Smooth muscle cell (in vitro differentiated cells): ENCODE results near the gene SLC28A1. TPM values are rescaled to one million over a fixed set of nuclear protein-coding genes. Genes with fewer than 3 reads are reported as not detected.
A peak's percentile ranks its signal among the peaks of the same experiment; 100 is the strongest.

Experiments
- DNase-seq: peaks from one replicate; lab custom pipeline; 2025; ENCODE audit not compliant: unreplicated experiment; lab: John Stamatoyannopoulos, UW
- H2AFZ ChIP-seq: fragments of 200-600 bp; sonication (generic); 2 replicates; pipeline ENCODE4 v1.6.0; 2016; ENCODE audit warnings: antibody characterized with exemption, low read depth, mild to moderate bottlenecking
- H3F3A ChIP-seq: fragments of 200-600 bp; sonication (generic); 2 replicates; pipeline ENCODE4 v1.6.0; 2017; ENCODE audit warnings: antibody characterized with exemption, low read depth
- H3K27ac ChIP-seq: fragments of 200-600 bp; sonication (generic); 2 replicates; pipeline ENCODE4 v1.5.1; 2016; ENCODE audit warnings: low read depth, mild to moderate bottlenecking
- H3K27me3 ChIP-seq: fragments of 200-600 bp; sonication (generic); 2 replicates; pipeline ENCODE4 v1.6.1; 2016; ENCODE audit warnings: low read depth, mild to moderate bottlenecking
- H3K36me3 ChIP-seq: fragments of 200-600 bp; sonication (generic); 2 replicates; pipeline ENCODE4 v1.5.1; 2016; ENCODE audit warnings: low read depth
- H3K4me1 ChIP-seq: fragments of 200-600 bp; sonication (generic); 2 replicates; pipeline ENCODE4 v1.5.1; 2016; ENCODE audit warnings: low read depth
- H3K4me2 ChIP-seq: fragments of 200-600 bp; sonication (generic); 2 replicates; pipeline ENCODE4 v1.6.0; 2016; ENCODE audit warnings: mild to moderate bottlenecking
- H3K4me3 ChIP-seq: fragments of 200-600 bp; sonication (generic); 2 replicates; pipeline ENCODE4 v1.5.1; 2016; ENCODE audit warnings: mild to moderate bottlenecking
- H3K79me2 ChIP-seq: fragments of 200-600 bp; sonication (generic); 2 replicates; pipeline ENCODE4 v1.6.0; 2016; ENCODE audit warnings: low read depth, mild to moderate bottlenecking
- H3K9ac ChIP-seq: fragments of 200-600 bp; sonication (generic); 2 replicates; pipeline ENCODE4 v1.6.0; 2016; ENCODE audit warnings: low read depth
- H3K9me3 ChIP-seq: fragments of 200-600 bp; sonication (generic); replicated peaks from 2 replicates; pipeline ENCODE4 v1.5.1; 2016; ENCODE audit warnings: low read depth
- H4K20me1 ChIP-seq: fragments of 200-600 bp; sonication (generic); 2 replicates; pipeline ENCODE4 v1.6.0; 2016; ENCODE audit warnings: low read depth
- CTCF ChIP-seq: fragments of 200-600 bp; sonication (generic); IDR thresholded peaks from 2 replicates; pipeline ENCODE4 v1.5.1; 2017; ENCODE audit warnings: borderline replicate concordance, mild to moderate bottlenecking, antibody characterized with exemption; ENCODE audit not compliant: insufficient read depth, poor library complexity, severe bottlenecking
- WGBS: methylation state at CpG from one replicate; pipeline ENCODE4 v1.1.7; 2016; ENCODE audit warnings: low lambda C conversion rate; 5-methylcytosine and 5-hydroxymethylcytosine counted together
- polyA plus RNA-seq: library from polyadenylated mRNA; unstranded; fragments of >200 nt; fragmentation: Nextera tagmentation; extraction: Ambion mirVana; gene quantifications from 2 replicates; pipeline ENCODE4 v1.2.1, GENCODE V29; 2016
- total RNA-seq: library from RNA; depleted of rRNA; stranded (reverse); fragments of >200 nt; gene quantifications from 2 replicates; pipeline ENCODE4 v1.2.3, GENCODE V29; 2014

Gene SLC28A1
- total and polyA plus RNA-seq, 2 experiments from 2014 or later: 0.09 TPM; not detected in 1

DNA sequence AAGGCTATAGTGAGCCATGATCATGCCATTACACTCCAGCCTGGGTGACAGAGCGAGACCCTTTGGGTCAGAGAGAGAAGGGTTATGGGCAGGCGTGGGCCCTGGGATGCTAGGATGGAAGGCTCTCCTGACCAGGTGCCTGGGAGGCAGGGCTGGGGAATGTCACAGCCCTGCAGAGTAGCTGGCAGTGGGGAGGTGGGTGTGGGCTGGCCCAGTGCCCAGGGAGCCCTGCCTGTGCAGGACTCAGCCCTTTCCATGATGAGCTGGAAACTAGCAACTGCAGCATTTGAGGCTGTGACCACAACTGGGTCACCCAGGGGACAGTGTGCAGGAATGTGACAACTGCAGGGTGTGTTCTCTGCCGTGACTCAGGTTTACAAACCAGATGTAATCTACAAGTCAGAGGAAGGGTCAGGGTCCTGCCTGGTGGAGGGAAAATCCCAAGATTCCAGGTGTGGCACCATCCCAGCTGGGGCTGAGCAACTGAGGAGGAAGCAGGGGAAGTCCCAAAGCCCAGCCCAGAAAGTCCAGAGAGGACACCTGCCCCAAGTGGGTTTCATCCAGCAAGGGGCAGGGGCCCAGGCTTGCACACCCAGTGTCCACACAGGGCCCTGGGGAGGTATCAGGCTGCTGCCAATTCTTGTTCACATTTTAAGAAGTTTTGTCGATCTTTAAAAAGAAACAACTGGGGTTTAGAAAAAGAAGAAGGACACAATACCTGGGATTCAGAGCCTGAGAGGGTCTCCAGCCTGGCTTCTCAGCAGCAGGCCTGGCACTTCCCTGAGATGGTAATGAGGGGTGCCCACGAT is 45.5 kb downstream of the SLC28A1 start:
- H2AFZ ChIP-seq: no peak overlapping the region
- H3K27me3 ChIP-seq: no peaks in the 10 kb centered on the region
- H3K9ac ChIP-seq: no peak overlapping the region
- no peak overlapping the region for H3K4me3 ChIP-seq
- H4K20me1 ChIP-seq: no peaks in the 10 kb centered on the region
- 80% methylated on average over 5 of the region's 5 CpGs for WGBS
- no peaks in the 10 kb centered on the region for H3K4me1 ChIP-seq
- no peak for TF ChIP-seq CTCF
- H3K27ac ChIP-seq: no peak overlapping the region
- no peaks in the 10 kb centered on the region for H3K36me3 ChIP-seq
- no peaks in the 10 kb centered on the region for H3F3A ChIP-seq
- no peak overlapping the region for H3K4me2 ChIP-seq
- DNase-seq: no peak
- H3K79me2 ChIP-seq: no peaks in the 10 kb centered on the region
- H3K9me3 ChIP-seq: no peaks in the 10 kb centered on the region

GRCh38 chr15:84934942-84935729 is 50.7 kb downstream of the SLC28A1 start:
- H3K79me2 ChIP-seq: no peaks in the 10 kb centered on the region
- no peaks in the 10 kb centered on the region for H3K4me1 ChIP-seq
- no peak for DNase-seq
- no peaks in the 10 kb centered on the region for H3F3A ChIP-seq
- H2AFZ ChIP-seq: no peak overlapping the region
- no peak overlapping the region for H3K27ac ChIP-seq
- no peak overlapping the region for H3K4me3 ChIP-seq
- H3K27me3 ChIP-seq: no peaks in the 10 kb centered on the region
- peak; percentile 15 for TF ChIP-seq CTCF
- no peak overlapping the region for H3K4me2 ChIP-seq
- no peaks in the 10 kb centered on the region for H3K9me3 ChIP-seq
- H4K20me1 ChIP-seq: no peaks in the 10 kb centered on the region
- WGBS: 84% methylated on average over 21 of the region's 21 CpGs
- no peaks in the 10 kb centered on the region for H3K36me3 ChIP-seq
- no peak overlapping the region for H3K9ac ChIP-seq

DNA sequence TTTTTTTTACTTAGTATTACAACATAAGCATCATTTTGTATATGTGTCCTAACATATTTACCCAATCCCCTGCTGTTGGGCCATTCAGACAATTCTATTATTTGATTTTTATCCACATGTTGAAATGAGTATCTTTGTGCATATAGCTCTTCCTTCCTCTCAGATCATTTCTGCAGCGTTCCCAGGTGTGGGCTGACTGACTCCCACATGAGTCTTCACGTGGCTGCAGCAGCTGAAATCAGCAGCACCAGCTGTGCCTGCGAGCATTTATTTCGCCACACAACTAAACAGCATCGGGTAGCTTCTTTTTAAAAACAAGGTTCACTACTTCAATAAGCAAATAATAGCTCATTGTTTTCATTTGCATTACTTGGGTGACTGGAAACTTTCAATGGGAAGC is 52.7 kb downstream of the SLC28A1 start:
- Histone ChIP-seq H3K4me1 (no peaks in the 10 kb centered on the region), H3K27me3 (no peaks in the 10 kb centered on the region), H3K4me2 (no peak overlapping the region), H4K20me1 (no peaks in the 10 kb centered on the region), H3K27ac (no peak overlapping the region), H3K36me3 (no peaks in the 10 kb centered on the region), H3K9ac (no peak overlapping the region), H3K9me3 (no peaks in the 10 kb centered on the region), H3K79me2 (no peaks in the 10 kb centered on the region), H3F3A (no peaks in the 10 kb centered on the region), H2AFZ (no peak overlapping the region), H3K4me3 (no peak overlapping the region)
- no peak for TF ChIP-seq CTCF
- WGBS: 77% methylated on average over 5 of the region's 5 CpGs
- DNase-seq: no peak
